GM18508 (cell line): ENCODE measurements around the gene CAPZA2.

ENCODE experiments used
- ATAC-seq: cut with Tn5 transposase; IDR thresholded peaks from one replicate; pipeline ENCODE4 v1.9.1; 2021; ENCODE audit warnings: moderate number of reproducible peaks; ENCODE audit not compliant: insufficient read depth, unreplicated experiment

The CAPZA2 gene

GRCh38 chr7:116859323-116859722, 3.1 kb upstream of the CAPZA2 start:
- no peak for ATAC-seq

GRCh38 chr7:116861717-116862116, 670 bp upstream of the CAPZA2 start:
- no peak for ATAC-seq

- ATAC-seq = peak; percentile 19
Observed at GRCh38 chr7:116862951-116863670, 724 bp downstream of the CAPZA2 start.

GRCh38 chr7:116863936-116864500, 1.6 kb downstream of the CAPZA2 start:
- ATAC-seq = no peak

- ATAC-seq = no peak
Observed at GRCh38 chr7:116871061-116871700, 8.8 kb downstream of the CAPZA2 start.

GRCh38 chr7:116872026-116872425, 9.6 kb downstream of the CAPZA2 start:
- ATAC-seq = no peak

GRCh38 chr7:116873619-116874018, 11.2 kb downstream of the CAPZA2 start:
- no peak for ATAC-seq

GRCh38 chr7:116876664-116877442, 14.5 kb downstream of the CAPZA2 start:
- ATAC-seq = no peak

- ATAC-seq = no peak
Observed at GRCh38 chr7:116877443-116878217, 15.2 kb downstream of the CAPZA2 start.

- no peak for ATAC-seq
Observed at GRCh38 chr7:116884691-116885090, 22.3 kb downstream of the CAPZA2 start.

GRCh38 chr7:116885724-116886123, 23.3 kb downstream of the CAPZA2 start:
- no peak for ATAC-seq

- no peak for ATAC-seq
Observed at GRCh38 chr7:116886543-116887156, 24.3 kb downstream of the CAPZA2 start.

GRCh38 chr7:116888895-116889294, 26.5 kb downstream of the CAPZA2 start:
- no peak for ATAC-seq

GRCh38 chr7:116895849-116896248, 33.5 kb downstream of the CAPZA2 start:
- ATAC-seq = no peak

- ATAC-seq = no peak
Observed at GRCh38 chr7:116897661-116898060, 35.3 kb downstream of the CAPZA2 start.

- ATAC-seq = no peak
Observed at GRCh38 chr7:116899308-116899707, 36.9 kb downstream of the CAPZA2 start.

GRCh38 chr7:116901143-116901542, 38.8 kb downstream of the CAPZA2 start:
- no peak for ATAC-seq

- no peak for ATAC-seq
Observed at GRCh38 chr7:116902867-116903266, 40.5 kb downstream of the CAPZA2 start.

- ATAC-seq = no peak
Observed at GRCh38 chr7:116906391-116906790, 44.0 kb downstream of the CAPZA2 start.

- ATAC-seq = no peak
Observed at GRCh38 chr7:116910383-116910782, 48.0 kb downstream of the CAPZA2 start.
